ENCODE data around the gene ZNF292.

The ZNF292 gene

GRCh38 chr6:87257565-87257964 is 102.2 kb downstream of the ZNF292 start:
- TF ChIP-seq CTCF (IDR thresholded peaks at IDR 0.05; ENCODE audit: insufficient read depth, low read depth, low read length, missing control alignments), result no peak
- no peak for DNase-seq (ENCODE audit: low read depth)
- H3K4me3 ChIP-seq (ENCODE audit: low read depth, low read length), result no peak overlapping the region

GRCh38 chr6:87257975-87258374 is 102.6 kb downstream of the ZNF292 start:
- no peak overlapping the region for H3K4me3 ChIP-seq (ENCODE audit: low read depth, low read length)
- no peak for TF ChIP-seq CTCF (IDR thresholded peaks at IDR 0.05; ENCODE audit: insufficient read depth, low read depth, low read length, missing control alignments)
- no peak for DNase-seq (ENCODE audit: low read depth)

GRCh38 chr6:87259791-87260190 is 104.4 kb downstream of the ZNF292 start:
- TF ChIP-seq CTCF (IDR thresholded peaks at IDR 0.05; ENCODE audit: insufficient read depth, low read depth, low read length, missing control alignments), result no peak
- no peak for DNase-seq (ENCODE audit: low read depth)
- H3K4me3 ChIP-seq (ENCODE audit: low read depth, low read length), result no peak overlapping the region

GRCh38 chr6:87261534-87261933 is 106.2 kb downstream of the ZNF292 start:
- DNase-seq (ENCODE audit: low read depth), result no peak
- no peak for TF ChIP-seq CTCF (IDR thresholded peaks at IDR 0.05; ENCODE audit: insufficient read depth, low read depth, low read length, missing control alignments)
- no peak overlapping the region for H3K4me3 ChIP-seq (ENCODE audit: low read depth, low read length)

- TF ChIP-seq CTCF (IDR thresholded peaks at IDR 0.05; ENCODE audit: insufficient read depth, low read depth, low read length, missing control alignments), result no peak
- no peak overlapping the region for H3K4me3 ChIP-seq (ENCODE audit: low read depth, low read length)
- DNase-seq (ENCODE audit: low read depth), result no peak
These were observed 109.1 kb downstream of the ZNF292 start for GRCh38 chr6:87264481-87264880.

GRCh38 chr6:87274660-87275274 is 119.4 kb downstream of the ZNF292 start:
- H3K4me3 ChIP-seq (ENCODE audit: low read depth, low read length), result no peak overlapping the region
- DNase-seq (ENCODE audit: low read depth), result no peak
- no peak for TF ChIP-seq CTCF (IDR thresholded peaks at IDR 0.05; ENCODE audit: insufficient read depth, low read depth, low read length, missing control alignments)

- no peak overlapping the region for H3K4me3 ChIP-seq (ENCODE audit: low read depth, low read length)
- no peak for DNase-seq (ENCODE audit: low read depth)
- TF ChIP-seq CTCF (IDR thresholded peaks at IDR 0.05; ENCODE audit: insufficient read depth, low read depth, low read length, missing control alignments), result no peak
These were observed 121.3 kb downstream of the ZNF292 start for GRCh38 chr6:87276624-87277023.

All from GM12865 (cell line).